Adrenal gland (tissue), 5 donors: ENCODE data around the gene CACNA1C.

Source experiments
- POLR2A ChIP-seq, 2 donors: fragments of 450-650 bp; IDR thresholded peaks; one replicate each; pipeline ENCODE4 v1.6.1; 2017; ENCODE audit warnings: antibody characterized with exemption in 2 of 2, mild to moderate bottlenecking in 2 of 2, moderate library complexity in 1 of 2
- TF ChIP-seq, protein P1 (sequence below), 6 experiments: fragments of 450-650 bp in 4 of 6; fragments of 200-600 bp in 2 of 6; sonication (generic) in 1 of 6; IDR thresholded peaks; 1 replicate in 5 of 6; 2 replicates in 1 of 6; pipeline versions ENCODE4 v1.5.1 to v1.8.0; 2016 to 2021; ENCODE audit warnings: antibody characterized with exemption in 6 of 6, mild to moderate bottlenecking in 2 of 6, moderate library complexity in 1 of 6
- donor health status: DM: no; HTN: no; CAD: no.

GRCh38 chr12:2242816-2243215 lies 190.0 kb downstream of the CACNA1C start:
- TF ChIP-seq, protein P1, sequence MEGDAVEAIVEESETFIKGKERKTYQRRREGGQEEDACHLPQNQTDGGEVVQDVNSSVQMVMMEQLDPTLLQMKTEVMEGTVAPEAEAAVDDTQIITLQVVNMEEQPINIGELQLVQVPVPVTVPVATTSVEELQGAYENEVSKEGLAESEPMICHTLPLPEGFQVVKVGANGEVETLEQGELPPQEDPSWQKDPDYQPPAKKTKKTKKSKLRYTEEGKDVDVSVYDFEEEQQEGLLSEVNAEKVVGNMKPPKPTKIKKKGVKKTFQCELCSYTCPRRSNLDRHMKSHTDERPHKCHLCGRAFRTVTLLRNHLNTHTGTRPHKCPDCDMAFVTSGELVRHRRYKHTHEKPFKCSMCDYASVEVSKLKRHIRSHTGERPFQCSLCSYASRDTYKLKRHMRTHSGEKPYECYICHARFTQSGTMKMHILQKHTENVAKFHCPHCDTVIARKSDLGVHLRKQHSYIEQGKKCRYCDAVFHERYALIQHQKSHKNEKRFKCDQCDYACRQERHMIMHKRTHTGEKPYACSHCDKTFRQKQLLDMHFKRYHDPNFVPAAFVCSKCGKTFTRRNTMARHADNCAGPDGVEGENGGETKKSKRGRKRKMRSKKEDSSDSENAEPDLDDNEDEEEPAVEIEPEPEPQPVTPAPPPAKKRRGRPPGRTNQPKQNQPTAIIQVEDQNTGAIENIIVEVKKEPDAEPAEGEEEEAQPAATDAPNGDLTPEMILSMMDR (IDR thresholded peaks at IDR 0.05) = no peak
- TF ChIP-seq POLR2A (IDR thresholded peaks at IDR 0.05) = no peak
